ENCODE results near the gene KLHDC2.
"Not testable (repeated sequence)": the region's sequence is repeated elsewhere in the genome, so short reads cannot be mapped to it uniquely, and the experiment has no call there.

Gene KLHDC2

GRCh38 chr14:49767571-49768300 is at the start of gene KLHDC2:
Gene KLHDC2 (plus strand): TSS chr14:49768153. CDS start chr14:49768469, 316 bp downstream.
- peak; percentile 95 for DNase-seq

DNA sequence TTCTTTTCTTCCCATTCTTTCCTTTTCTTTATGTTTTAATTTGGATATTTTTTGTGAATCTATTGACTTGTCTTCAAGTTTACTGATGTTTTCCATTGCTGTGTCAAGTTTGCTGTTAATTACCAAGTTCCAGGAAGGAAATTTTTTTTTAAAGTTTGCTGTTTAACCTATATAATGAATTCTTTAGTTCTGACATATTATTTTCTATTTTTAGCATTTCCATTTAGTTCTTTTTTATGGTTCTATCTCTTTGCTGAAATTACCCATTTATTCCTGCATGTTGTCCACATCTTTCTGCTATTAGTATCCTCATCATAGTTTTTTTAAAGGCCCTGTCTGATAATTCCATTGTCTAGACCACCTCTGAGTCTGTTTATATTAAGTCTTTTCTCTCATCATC is 47.2 kb upstream of the KLHDC2 start:
- no peak for DNase-seq

DNA sequence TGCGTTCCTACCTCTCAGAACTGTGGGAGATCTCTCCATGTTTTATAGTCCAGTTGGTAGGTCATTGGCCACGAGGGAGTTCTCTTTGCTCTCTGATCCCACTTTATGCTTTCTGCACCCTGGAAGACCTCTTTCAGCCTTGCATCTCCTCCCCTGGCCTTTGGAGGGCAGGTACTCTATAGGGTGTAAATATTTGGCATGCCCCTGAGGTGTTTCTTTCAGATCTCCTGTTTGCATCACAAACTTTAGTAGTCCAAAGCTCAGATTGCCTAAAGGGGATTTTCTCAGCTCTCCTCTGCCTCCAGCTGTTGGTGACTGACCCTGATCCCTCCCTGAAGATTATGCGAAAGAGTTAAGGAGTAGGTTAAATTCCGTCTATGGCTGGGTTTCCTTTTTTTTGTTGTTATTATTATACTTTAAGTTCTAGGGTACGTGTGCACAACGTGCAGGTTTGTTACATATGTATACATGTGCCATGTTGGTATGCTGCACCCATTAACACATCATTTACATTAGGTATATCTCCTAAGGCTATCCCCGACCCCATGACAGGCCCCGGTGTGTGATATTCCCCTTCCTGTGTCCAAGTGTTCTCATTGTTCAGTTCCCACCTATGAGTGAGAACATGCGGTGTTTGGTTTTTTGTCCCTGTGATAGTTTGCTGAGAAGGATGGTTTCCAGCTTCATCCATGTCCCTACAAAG is 46.1 kb upstream of the KLHDC2 start:
- DNase-seq = not testable (repeated sequence)

- DNase-seq = no peak
These were observed 40.8 kb upstream of the KLHDC2 start for GRCh38 chr14:49727171-49727570.

- no peak for DNase-seq
These were observed 35.1 kb upstream of the KLHDC2 start for GRCh38 chr14:49732896-49733295.

GRCh38 chr14:49733836-49734235 is 34.1 kb upstream of the KLHDC2 start:
- no peak for DNase-seq

- DNase-seq = not testable (repeated sequence)
These were observed 32.3 kb upstream of the KLHDC2 start for GRCh38 chr14:49735669-49736068.

DNA sequence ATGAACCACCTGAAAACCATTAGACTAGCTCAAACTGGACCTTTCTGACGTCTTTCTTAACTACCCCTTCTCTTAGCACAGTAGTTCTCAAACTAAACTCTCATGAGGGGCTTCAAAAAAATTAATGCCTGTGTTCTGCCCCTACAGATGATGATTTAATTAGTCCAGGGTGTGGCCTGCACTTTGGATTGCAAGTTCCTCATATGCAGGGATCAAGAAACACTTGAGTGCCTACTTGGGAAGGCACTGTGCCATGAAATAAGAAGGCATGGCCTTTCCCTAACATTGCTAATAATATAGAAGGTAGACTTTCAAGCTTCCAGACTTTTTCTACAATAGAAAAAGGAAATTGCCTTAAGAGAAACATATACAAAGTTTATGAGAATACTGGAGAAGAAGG is 22.8 kb upstream of the KLHDC2 start:
- no peak for DNase-seq

- DNase-seq = not testable (repeated sequence)
These were observed 21.5 kb upstream of the KLHDC2 start for GRCh38 chr14:49746476-49746875.

DNA sequence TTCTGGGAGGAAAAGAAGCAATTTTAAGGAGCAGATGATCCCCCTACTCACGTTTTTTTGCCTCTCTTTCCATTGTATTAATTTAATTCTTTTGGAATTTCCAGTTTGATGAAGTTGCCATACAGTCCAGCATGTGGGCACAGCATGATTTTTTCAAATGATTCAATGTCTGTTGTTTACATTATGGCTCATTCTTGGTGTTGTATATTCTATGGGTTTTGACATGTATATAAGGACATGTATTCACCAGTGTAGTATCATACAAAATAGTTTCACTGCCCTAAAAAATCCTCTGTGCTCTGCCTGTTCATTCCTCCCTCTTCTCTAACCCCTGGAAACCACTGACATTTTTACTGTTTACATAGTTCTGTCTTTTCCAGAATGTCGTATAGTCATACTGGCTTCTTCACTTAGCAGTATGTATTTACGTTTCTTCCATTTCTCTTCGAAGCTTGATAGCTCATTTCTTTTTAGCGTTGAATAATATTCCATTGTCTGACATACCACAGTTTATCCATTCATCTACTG is 13.3 kb upstream of the KLHDC2 start:
- no peak for DNase-seq

DNA sequence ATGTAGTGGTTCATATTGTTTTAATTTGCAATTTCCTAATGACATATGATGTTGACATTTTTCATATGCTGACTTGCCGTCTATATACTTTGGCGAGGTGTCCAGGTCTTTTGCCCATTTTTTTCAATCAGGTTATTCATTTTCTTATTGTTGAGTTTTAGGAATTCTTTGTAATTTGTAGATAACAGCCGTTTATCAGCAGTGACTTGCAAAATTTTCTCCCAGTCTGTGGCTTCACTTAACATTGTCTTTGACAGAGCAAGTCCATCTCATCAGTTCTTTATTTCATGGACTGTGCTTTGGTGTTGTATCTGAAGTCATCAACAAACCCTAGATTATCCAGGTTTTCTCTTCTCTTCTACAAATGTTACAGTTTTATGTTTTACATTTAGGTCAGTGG is 12.6 kb upstream of the KLHDC2 start:
- no peak for DNase-seq

- DNase-seq = no peak
These were observed 6.0 kb upstream of the KLHDC2 start for GRCh38 chr14:49761839-49762551.

DNA sequence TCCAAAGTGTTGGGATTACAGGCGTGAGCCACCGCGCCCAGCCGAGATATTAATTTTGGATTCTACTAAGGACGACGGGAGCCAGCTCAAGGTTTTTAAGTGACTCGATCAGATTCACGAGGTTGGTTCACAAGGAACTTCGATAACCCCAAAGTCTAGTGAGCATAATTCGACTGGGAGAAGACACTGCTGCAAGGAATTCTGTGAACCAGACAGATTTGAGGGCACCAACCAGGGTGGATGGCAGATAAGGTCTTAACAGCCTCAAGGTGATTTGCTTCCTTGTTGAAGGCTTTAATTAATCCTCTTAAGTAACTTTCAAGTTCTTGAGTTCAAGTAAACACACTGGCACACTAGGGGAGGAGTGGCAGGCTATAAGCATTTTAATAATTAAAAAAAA is 1.1 kb upstream of the KLHDC2 start:
- DNase-seq = no peak

DNA sequence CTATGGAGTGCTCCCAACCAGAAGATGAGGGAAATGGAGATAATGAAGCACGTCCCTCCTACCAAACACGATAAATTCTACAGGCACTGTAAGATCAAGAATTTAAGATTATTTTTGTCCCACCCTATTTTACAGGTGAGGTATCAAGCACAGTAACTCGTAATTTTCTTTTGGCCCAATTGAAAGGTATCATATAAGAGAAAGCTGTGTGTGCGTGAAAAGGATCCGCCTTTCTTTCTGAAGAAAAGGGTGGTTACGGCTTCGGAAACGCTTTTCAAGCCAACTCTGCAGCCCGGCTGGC is 733 bp upstream of the KLHDC2 start:
- no peak for DNase-seq

DNA sequence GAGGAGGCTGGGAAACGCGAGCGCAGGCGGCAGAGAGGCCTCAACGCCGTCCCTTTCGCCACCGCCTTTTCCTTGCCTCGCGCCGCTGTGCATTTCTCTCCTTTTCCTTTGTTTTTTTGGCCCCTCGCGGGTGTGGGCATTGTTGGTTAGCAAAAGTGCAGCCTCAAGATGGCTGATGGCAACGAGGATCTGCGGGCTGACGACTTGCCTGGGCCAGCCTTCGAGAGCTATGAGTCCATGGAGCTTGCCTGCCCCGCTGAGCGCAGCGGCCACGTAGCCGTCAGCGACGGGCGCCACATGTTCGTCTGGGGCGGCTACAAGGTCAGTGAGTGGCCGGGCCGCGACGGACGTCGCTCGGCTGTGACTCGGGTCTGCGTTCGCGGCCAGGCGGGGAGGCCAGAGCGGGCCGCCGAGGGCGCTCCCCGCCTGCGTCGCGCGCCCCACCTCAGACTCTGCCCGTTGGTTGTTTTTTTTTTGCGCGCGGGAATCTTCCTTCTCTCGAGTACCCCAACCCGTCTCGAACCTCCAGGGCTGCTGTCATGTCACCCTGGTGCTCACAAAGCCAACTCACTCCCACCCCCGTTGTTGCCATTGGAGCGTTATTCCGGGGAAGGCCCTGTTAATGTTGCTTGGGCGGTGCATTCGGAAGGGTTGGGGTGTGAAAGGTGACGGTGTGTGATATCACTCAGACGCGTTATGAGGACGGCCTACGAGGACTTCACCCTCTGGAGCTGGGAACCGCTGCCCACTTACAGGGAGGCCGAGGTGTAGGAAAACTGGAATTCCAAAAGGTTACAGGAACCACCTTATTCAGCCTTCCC is 558 bp downstream of the KLHDC2 start:
- peak; percentile 76 for DNase-seq

- DNase-seq = no peak
These were observed 1.2 kb downstream of the KLHDC2 start for GRCh38 chr14:49769171-49769570.

- DNase-seq = no peak
These were observed 1.7 kb downstream of the KLHDC2 start for GRCh38 chr14:49769581-49770211.

- no peak for DNase-seq
These were observed 2.4 kb downstream of the KLHDC2 start for GRCh38 chr14:49770212-49770817.

- not testable (repeated sequence) for DNase-seq
These were observed 3.7 kb downstream of the KLHDC2 start for GRCh38 chr14:49771691-49772090.

- DNase-seq = no peak
These were observed 6.2 kb downstream of the KLHDC2 start for GRCh38 chr14:49774106-49774505.

DNA sequence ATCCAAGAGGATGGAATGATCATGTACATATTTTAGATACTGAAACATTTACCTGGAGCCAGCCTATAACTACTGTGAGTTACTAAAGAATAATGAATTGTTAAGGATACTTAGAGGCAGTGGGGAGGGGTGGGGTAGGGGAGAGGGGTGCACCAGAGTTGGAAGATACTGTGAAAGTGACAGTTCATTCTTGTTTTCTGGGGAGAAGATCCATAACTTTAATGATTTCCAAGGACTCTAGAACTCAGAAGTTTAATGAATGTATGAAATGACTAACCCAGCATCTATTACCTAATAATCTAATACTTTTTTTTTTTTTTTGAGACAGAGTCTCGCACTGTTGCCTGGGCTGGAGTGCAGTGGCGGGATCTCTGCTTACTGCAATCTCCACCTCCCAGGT is 10.5 kb downstream of the KLHDC2 start:
- no peak for DNase-seq

- DNase-seq = not testable (repeated sequence)
These were observed 13.1 kb downstream of the KLHDC2 start for GRCh38 chr14:49781040-49781439.

Measured in islet precursor cell (in vitro differentiated cells).